ENCODE data around the gene STIM2. TPM values are rescaled to one million over a fixed set of nuclear protein-coding genes. Genes with fewer than 3 reads are reported as not detected.

The STIM2 gene
- total RNA-seq, 4 donors from 2014 or later: 3.4 to 13.4 (median 8.2) TPM

- DNase-seq: no peak
- Histone ChIP-seq H3K9me3 (peaks cover 0 to 4% (median 0%) of the 10 kb centered on the region in 3 donors), H3K4me3 (no peak overlapping the region), H3K4me1 (peaks cover 0 to 11% (median 7%) of the 10 kb centered on the region in 3 donors), H3K36me3 (no peaks in the 10 kb centered on the region), H3K27ac (no peak overlapping the region), H3K27me3 (peaks cover 0 to 85% (median 0%) of the 10 kb centered on the region in 4 donors)
- 30 to 48% methylated on average over 5 of the region's 5 CpGs for WGBS, 2 donors
- intact Hi-C loops (cut with DNase I): no loop called here
- TF ChIP-seq POLR2A (IDR thresholded peaks at IDR 0.05): no peak
- TF ChIP-seq CTCF (IDR thresholded peaks at IDR 0.05): no peak
These were observed 44.9 kb upstream of the STIM2 start for GRCh38 chr4:26815706-26816105.

- no peaks in the 10 kb centered on the region for H3K36me3 ChIP-seq
- peaks cover 0 to 87% (median 0%) of the 10 kb centered on the region in 4 donors for H3K27me3 ChIP-seq
- no peak for DNase-seq
- no peak for TF ChIP-seq CTCF (IDR thresholded peaks at IDR 0.05)
- no peak for TF ChIP-seq POLR2A (IDR thresholded peaks at IDR 0.05)
- no peak overlapping the region for H3K27ac ChIP-seq
- peaks cover 0 to 18% (median 14%) of the 10 kb centered on the region in 3 donors for H3K4me1 ChIP-seq
- 35% methylated on average over 3 to 4 of the region's 4 CpGs for WGBS, 2 donors
- no peak overlapping the region for H3K4me3 ChIP-seq
- peaks cover 0 to 14% (median 0%) of the 10 kb centered on the region in 3 donors for H3K9me3 ChIP-seq
- intact Hi-C loops (cut with DNase I): no loop called here
These were observed 41.6 kb upstream of the STIM2 start for GRCh38 chr4:26819026-26819425.

GRCh38 chr4:26819478-26820095 lies 41.1 kb upstream of the STIM2 start:
- Histone ChIP-seq H3K9me3 (peaks cover 0 to 14% (median 0%) of the 10 kb centered on the region in 3 donors), H3K27ac (no peak overlapping the region), H3K36me3 (no peaks in the 10 kb centered on the region), H3K27me3 (peaks cover 0 to 84% (median 0%) of the 10 kb centered on the region in 4 donors), H3K4me1 (peaks cover 0 to 18% (median 14%) of the 10 kb centered on the region in 3 donors), H3K4me3 (no peak overlapping the region)
- 87 to 89% methylated on average over 3 of the region's 3 CpGs for WGBS, 2 donors
- no peak for TF ChIP-seq CTCF (IDR thresholded peaks at IDR 0.05)
- TF ChIP-seq POLR2A (IDR thresholded peaks at IDR 0.05): no peak
- intact Hi-C loops (cut with DNase I): no loop called here
- DNase-seq: no peak

- H3K4me3 ChIP-seq: no peak overlapping the region
- WGBS, 2 donors: 83 to 90% methylated on average over 1 of the region's 1 CpG
- peaks cover 0 to 83% (median 0%) of the 10 kb centered on the region in 4 donors for H3K27me3 ChIP-seq
- H3K27ac ChIP-seq: no peak overlapping the region
- peaks cover 0 to 13% (median 12%) of the 10 kb centered on the region in 3 donors for H3K4me1 ChIP-seq
- H3K9me3 ChIP-seq: peaks cover 0 to 14% (median 0%) of the 10 kb centered on the region in 3 donors
- H3K36me3 ChIP-seq: no peaks in the 10 kb centered on the region
- TF ChIP-seq POLR2A (IDR thresholded peaks at IDR 0.05): no peak
- no peak for TF ChIP-seq CTCF (IDR thresholded peaks at IDR 0.05)
- intact Hi-C loops (cut with DNase I): no loop called here
- no peak for DNase-seq
These were observed 40.3 kb upstream of the STIM2 start for GRCh38 chr4:26820346-26820745.

GRCh38 chr4:26821031-26821430 lies 39.6 kb upstream of the STIM2 start:
- TF ChIP-seq CTCF (IDR thresholded peaks at IDR 0.05): no peak
- TF ChIP-seq POLR2A (IDR thresholded peaks at IDR 0.05): no peak
- H3K27ac ChIP-seq: no peak overlapping the region

More at GRCh38 chr4:26821031-26821430, 39.6 kb upstream of the STIM2 start:
- Histone ChIP-seq H3K36me3 (no peaks in the 10 kb centered on the region), H3K9me3 (peaks cover 0 to 14% (median 0%) of the 10 kb centered on the region in 3 donors), H3K4me3 (no peak overlapping the region), H3K27me3 (peaks cover 0 to 82% (median 0%) of the 10 kb centered on the region in 4 donors), H3K4me1 (peaks cover 0 to 8% (median 7%) of the 10 kb centered on the region in 3 donors)
- no peak for DNase-seq
- WGBS, 2 donors: 88 to 94% methylated on average over 3 of the region's 3 CpGs
- intact Hi-C loops (cut with DNase I): no loop called here

All from esophagus squamous epithelium (tissue), 5 donors.